Brain microvascular endothelial cell (primary cell): ENCODE results near the gene WDFY1.

ENCODE experiments used
- DNase-seq: peaks from one replicate; pipeline ENCODE4 v3.0.0-alpha.2; 2020
- H3K27ac ChIP-seq: fragments of 250-450 bp; sonication (Bioruptor Pico); 2 replicates; pipeline ENCODE4 v1.5.1; 2020; ENCODE audit warnings: mild to moderate bottlenecking, moderate library complexity
- H3K27me3 ChIP-seq: fragments of 250-450 bp; sonication (Bioruptor Pico); replicated peaks from 2 replicates; pipeline ENCODE4 v1.5.1; 2020; ENCODE audit warnings: mild to moderate bottlenecking
- H3K36me3 ChIP-seq: fragments of 250-450 bp; sonication (Bioruptor Pico); replicated peaks from 2 replicates; pipeline ENCODE4 v1.5.1; 2020; ENCODE audit warnings: mild to moderate bottlenecking
- H3K4me3 ChIP-seq: 2 replicates; pipeline ENCODE4 v1.5.1; 2011; ENCODE audit warnings: low read depth, mild to moderate bottlenecking, control low read depth, low read length, moderate library complexity
- in situ Hi-C: cut with HindIII; loops from 2 replicates; pipeline ENCODE4 v1.10.0; 2017; ENCODE audit warnings: low sequenced_read_pairs, low pct_ligation_motif_present
- TF ChIP-seq, protein P1 (sequence below): IDR thresholded peaks from 2 replicates; pipeline ENCODE4 v1.5.1; 2011; ENCODE audit warnings: low read depth, mild to moderate bottlenecking, moderate library complexity, low read length, control low read depth, inconsistent platforms; ENCODE audit errors: missing control alignments

Gene WDFY1

DNA sequence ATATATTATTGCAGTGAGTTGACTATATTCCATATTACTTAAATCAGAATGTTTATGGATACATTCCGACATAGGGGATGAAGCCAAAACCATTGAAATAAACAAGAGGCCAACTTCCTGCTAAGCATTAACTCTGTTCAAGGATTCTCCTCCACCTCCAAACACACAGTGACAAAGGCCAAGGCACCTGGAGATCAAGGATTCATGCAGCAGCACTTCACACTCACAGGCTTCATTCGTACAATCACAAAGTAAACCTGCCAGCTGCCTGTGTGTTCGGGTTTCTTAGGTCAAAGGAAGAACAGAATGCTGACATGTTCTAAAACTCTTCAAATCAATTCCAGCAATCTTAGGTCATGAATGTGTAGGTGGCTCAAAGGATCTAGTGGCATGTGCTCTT is 22.8 kb downstream of the WDFY1 start:
- DNase-seq = no peak
- Histone ChIP-seq H3K27ac (no peak overlapping the region), H3K4me3 (no peak overlapping the region), H3K27me3 (no peaks in the 10 kb centered on the region), H3K36me3 (no peaks in the 10 kb centered on the region)
- in situ Hi-C loops = no loop called here
- TF ChIP-seq, protein P1, sequence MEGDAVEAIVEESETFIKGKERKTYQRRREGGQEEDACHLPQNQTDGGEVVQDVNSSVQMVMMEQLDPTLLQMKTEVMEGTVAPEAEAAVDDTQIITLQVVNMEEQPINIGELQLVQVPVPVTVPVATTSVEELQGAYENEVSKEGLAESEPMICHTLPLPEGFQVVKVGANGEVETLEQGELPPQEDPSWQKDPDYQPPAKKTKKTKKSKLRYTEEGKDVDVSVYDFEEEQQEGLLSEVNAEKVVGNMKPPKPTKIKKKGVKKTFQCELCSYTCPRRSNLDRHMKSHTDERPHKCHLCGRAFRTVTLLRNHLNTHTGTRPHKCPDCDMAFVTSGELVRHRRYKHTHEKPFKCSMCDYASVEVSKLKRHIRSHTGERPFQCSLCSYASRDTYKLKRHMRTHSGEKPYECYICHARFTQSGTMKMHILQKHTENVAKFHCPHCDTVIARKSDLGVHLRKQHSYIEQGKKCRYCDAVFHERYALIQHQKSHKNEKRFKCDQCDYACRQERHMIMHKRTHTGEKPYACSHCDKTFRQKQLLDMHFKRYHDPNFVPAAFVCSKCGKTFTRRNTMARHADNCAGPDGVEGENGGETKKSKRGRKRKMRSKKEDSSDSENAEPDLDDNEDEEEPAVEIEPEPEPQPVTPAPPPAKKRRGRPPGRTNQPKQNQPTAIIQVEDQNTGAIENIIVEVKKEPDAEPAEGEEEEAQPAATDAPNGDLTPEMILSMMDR = no peak

DNA sequence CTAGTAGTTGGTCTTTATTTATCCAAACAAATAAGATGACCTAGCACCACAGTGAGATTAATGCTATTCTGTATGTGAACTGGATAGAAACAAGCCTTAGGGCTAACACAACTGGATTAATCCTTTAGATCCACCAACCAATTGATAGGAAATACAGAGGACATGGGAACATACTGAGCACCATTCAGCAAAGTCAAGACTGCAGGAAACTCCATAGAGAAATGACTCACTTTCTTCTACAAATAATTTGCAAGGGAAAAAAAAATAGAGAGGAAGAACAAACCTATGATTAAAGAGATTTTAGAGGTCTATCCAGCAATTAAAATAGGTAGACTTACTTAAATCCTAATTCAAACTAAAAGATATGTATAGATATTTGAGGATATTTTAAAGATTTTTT is 23.9 kb downstream of the WDFY1 start:
- in situ Hi-C loops = no loop called here
- no peak overlapping the region for H3K27ac ChIP-seq

DNA sequence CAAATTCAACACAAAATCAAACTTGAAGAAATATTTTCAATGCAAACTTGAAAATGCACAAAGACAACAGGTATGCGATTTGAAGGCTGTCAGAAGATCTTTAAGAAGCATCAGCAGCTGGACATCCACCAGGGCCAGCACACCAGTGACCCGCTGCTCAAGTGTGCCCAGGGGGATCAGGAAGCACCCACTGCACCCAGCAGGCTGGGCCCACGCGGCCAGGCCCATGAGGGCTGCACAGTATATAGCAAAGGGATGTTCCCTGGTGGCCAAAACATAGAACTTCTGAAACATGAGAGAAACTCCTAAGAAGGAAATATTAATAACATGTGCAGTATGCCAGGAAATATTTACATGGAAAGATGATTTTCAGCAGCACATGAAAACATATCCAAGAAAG is 25.0 kb downstream of the WDFY1 start:
- H3K36me3 ChIP-seq = peaks cover 2% of the 10 kb centered on the region
- DNase-seq = no peak
- TF ChIP-seq, protein P1 = peak; percentile 27
- H3K27me3 ChIP-seq = no peaks in the 10 kb centered on the region
- no peak overlapping the region for H3K27ac ChIP-seq
- in situ Hi-C loops = no loop called here
- no peak overlapping the region for H3K4me3 ChIP-seq

More for the DNA sequence above, 23.9 kb downstream of the WDFY1 start:
- no peak for DNase-seq
- TF ChIP-seq, protein P1 = no peak
- Histone ChIP-seq H3K4me3 (no peak overlapping the region), H3K27me3 (no peaks in the 10 kb centered on the region), H3K36me3 (peaks cover 2% of the 10 kb centered on the region)

DNA sequence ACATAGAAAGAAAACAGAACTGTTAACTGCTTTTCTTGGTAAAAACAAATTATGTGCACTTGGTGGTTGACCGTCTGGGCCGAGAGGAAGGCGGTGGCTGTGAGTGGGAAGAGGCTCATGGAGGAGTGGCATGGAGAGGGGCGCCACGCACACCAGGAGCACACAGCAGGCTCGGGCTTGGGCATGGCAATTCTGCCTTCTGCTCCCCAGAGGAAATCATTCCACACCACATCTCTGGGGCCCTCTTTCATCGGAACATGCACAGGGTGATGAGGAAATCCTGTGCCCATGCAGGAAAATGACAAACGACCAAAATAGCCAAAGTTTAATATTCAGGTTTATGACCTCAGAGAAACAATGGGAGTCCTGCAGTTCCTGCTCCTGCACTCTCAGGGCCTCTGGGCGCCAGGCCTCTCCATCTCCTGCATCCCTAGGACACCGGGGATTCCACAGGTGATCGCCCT is 26.4 kb downstream of the WDFY1 start:
- in situ Hi-C loops = no loop called here
- H3K27ac ChIP-seq = no peak overlapping the region
- H3K36me3 ChIP-seq = peaks cover 4% of the 10 kb centered on the region
- no peaks in the 10 kb centered on the region for H3K27me3 ChIP-seq
- H3K4me3 ChIP-seq = no peak overlapping the region
- TF ChIP-seq, protein P1 = no peak
- DNase-seq = no peak

DNA sequence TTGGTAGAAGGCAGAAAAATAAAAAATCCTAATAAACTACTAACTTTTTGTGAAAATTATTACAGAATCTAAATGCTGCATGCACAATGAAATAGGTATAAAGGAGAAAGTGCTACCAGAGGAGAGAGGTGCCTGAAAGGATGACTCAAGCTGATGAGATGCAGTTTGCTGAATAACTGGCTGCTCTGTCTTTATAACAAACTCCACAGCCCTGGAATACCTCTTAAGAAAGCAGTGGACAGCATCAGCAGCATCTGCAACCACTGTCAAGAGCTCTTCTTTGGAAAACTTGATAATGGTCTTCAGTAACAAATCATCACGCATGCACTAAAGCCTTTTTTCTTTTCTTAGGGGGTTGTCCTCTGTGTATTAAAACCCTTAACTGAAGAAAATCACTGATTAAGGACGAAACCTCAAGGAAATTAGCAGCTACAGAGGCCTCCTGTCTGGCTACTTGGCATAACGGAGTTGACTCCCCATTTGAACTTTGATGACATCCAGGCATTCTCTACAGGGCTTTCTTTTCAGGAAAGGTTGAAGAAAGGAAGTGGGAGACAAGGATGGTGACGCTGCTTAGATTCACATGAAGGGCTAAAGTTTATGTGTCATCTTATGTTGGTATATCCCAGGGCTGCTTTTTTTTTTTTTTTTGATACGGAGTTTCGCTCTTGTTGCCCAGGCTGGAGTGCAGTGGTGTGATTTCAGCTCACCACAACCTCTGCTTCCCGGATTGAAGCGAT is 28.8 kb downstream of the WDFY1 start:
- H3K27me3 ChIP-seq = no peaks in the 10 kb centered on the region
- in situ Hi-C loops = no loop called here
- DNase-seq = no peak
- H3K27ac ChIP-seq = no peak overlapping the region
- TF ChIP-seq, protein P1 = no peak
- H3K4me3 ChIP-seq = no peak overlapping the region
- H3K36me3 ChIP-seq = peaks cover 10% of the 10 kb centered on the region

DNA sequence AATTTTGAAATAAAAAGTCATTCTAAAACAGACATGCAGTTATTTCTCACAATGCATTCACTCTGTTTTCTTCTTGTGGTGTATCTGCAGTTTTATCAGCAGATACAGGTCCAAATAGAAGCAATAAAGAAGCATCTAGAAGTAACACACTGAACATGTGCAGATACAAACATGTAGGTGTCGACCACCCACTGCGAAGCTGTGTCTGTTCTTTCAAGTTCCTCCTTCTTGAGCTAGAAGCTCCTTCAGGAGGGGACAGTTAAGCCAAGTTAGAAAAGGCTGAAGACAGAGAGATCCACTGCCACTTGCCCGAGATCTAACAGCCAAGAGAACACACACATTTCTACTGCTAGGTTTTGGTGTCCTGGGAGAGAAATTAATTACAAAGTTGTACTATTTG is 30.1 kb downstream of the WDFY1 start:
- H3K27me3 ChIP-seq = no peaks in the 10 kb centered on the region
- peaks cover 10% of the 10 kb centered on the region for H3K36me3 ChIP-seq
- no peak for DNase-seq
- TF ChIP-seq, protein P1 = no peak
- in situ Hi-C loops = no loop called here
- H3K4me3 ChIP-seq = no peak overlapping the region
- no peak overlapping the region for H3K27ac ChIP-seq
